B cell (primary cell): Measurements from ENCODE around the gene TMEM144.

Source experiments
- EZH2 ChIP-seq: IDR thresholded peaks from 2 replicates; pipeline ENCODE4 v1.6.1; 2012; ENCODE audit warnings: borderline replicate concordance, low read depth, mild to moderate bottlenecking, moderate library complexity, low read length; ENCODE audit not compliant: insufficient read depth, poor library complexity, severe bottlenecking
- TF ChIP-seq, protein P1 (sequence below): fragments of 200-600 bp; IDR thresholded peaks from one replicate; pipeline ENCODE4 v1.8.0; 2022; ENCODE audit warnings: antibody characterized with exemption, mild to moderate bottlenecking

DNA sequence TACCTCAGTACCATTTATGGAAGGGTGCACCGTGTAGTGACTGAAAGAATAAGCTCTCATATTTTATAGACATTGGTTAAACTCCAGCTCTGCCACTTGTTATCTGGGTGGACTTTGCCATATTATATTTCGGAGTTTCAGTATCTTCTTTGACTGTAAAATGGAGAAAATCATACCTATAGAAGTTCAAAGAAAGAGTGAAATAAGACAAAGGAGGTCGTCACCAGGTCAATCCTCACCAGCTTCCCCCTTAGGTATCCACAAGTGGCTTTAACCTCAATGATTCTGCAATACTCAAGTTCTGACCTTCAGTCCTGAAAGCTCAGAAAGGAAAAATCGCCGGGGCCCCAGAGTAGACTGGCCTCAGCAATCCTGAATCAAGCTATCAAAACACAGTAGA, 64.3 kb downstream of the TMEM144 start:
- TF ChIP-seq, protein P1, sequence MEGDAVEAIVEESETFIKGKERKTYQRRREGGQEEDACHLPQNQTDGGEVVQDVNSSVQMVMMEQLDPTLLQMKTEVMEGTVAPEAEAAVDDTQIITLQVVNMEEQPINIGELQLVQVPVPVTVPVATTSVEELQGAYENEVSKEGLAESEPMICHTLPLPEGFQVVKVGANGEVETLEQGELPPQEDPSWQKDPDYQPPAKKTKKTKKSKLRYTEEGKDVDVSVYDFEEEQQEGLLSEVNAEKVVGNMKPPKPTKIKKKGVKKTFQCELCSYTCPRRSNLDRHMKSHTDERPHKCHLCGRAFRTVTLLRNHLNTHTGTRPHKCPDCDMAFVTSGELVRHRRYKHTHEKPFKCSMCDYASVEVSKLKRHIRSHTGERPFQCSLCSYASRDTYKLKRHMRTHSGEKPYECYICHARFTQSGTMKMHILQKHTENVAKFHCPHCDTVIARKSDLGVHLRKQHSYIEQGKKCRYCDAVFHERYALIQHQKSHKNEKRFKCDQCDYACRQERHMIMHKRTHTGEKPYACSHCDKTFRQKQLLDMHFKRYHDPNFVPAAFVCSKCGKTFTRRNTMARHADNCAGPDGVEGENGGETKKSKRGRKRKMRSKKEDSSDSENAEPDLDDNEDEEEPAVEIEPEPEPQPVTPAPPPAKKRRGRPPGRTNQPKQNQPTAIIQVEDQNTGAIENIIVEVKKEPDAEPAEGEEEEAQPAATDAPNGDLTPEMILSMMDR: no peak
- TF ChIP-seq EZH2: no peak
